Astrocyte (in vitro differentiated cells and primary cell): ENCODE measurements around the gene IQCE. TPM values are rescaled to one million over a fixed set of nuclear protein-coding genes. Genes with fewer than 3 reads are reported as not detected.

Experiments used
- DNase-seq: peaks from one replicate; pipeline ENCODE4 v3.0.0-alpha.2; 2010; ENCODE audit warnings: low read depth
- FAIRE-seq: peaks from 2 replicates; lab custom pipeline; 2011; peaks lifted over from hg19 to GRCh38; lab: Jason Lieb, UNC
- H2AFZ ChIP-seq: 2 replicates; pipeline ENCODE4 v1.6.0; 2012; ENCODE audit warnings: low read depth, low read length, inconsistent platforms
- H3K27ac ChIP-seq: 2 replicates; pipeline ENCODE4 v1.5.1; 2011; ENCODE audit warnings: low read depth, low read length, inconsistent platforms
- H3K27me3 ChIP-seq: 2 replicates; pipeline ENCODE4 v1.6.0; 2011; ENCODE audit warnings: low read length, inconsistent platforms; ENCODE audit not compliant: insufficient read depth
- H3K36me3 ChIP-seq: 2 replicates; pipeline ENCODE4 v1.5.1; 2011; ENCODE audit warnings: low read length, inconsistent platforms; ENCODE audit not compliant: insufficient read depth
- H3K4me1 ChIP-seq: 2 replicates; pipeline ENCODE4 v1.5.1; 2011; ENCODE audit warnings: low read length, inconsistent platforms; ENCODE audit not compliant: insufficient read depth
- H3K4me2 ChIP-seq: 2 replicates; pipeline ENCODE4 v1.6.0; 2012; ENCODE audit warnings: low read length, inconsistent platforms
- H3K4me3 ChIP-seq: 2 replicates; pipeline ENCODE4 v1.5.1; 2011; ENCODE audit warnings: low read depth, mild to moderate bottlenecking, low read length, inconsistent platforms; ENCODE audit not compliant: insufficient read depth
- H3K79me2 ChIP-seq: 2 replicates; pipeline ENCODE4 v1.6.0; 2012; ENCODE audit warnings: mild to moderate bottlenecking, low read length, inconsistent platforms; ENCODE audit not compliant: insufficient read depth
- H3K9ac ChIP-seq: 2 replicates; pipeline ENCODE4 v1.6.0; 2012; ENCODE audit warnings: mild to moderate bottlenecking, low read length, inconsistent platforms
- H3K9me3 ChIP-seq: 2 replicates; pipeline ENCODE4 v1.5.1; 2012; ENCODE audit warnings: low read depth, mild to moderate bottlenecking, low read length, inconsistent platforms; ENCODE audit not compliant: insufficient read depth
- H4K20me1 ChIP-seq: 2 replicates; pipeline ENCODE4 v1.6.0; 2012; ENCODE audit warnings: low read length, inconsistent platforms; ENCODE audit not compliant: insufficient read depth
- H3K27ac Mint-ChIP-seq: one replicate; pipeline ENCODE4 v1.8.0; 2021; ENCODE audit warnings: mild to moderate bottlenecking, mixed read lengths; ENCODE audit not compliant: unreplicated experiment
- H3K27me3 Mint-ChIP-seq: one replicate; pipeline ENCODE4 v1.8.0; 2021; ENCODE audit warnings: low read depth, mixed read lengths; ENCODE audit not compliant: unreplicated experiment
- H3K36me3 Mint-ChIP-seq: one replicate; pipeline ENCODE4 v1.8.0; 2021; ENCODE audit warnings: low read depth, mixed read lengths; ENCODE audit not compliant: unreplicated experiment
- H3K4me1 Mint-ChIP-seq: one replicate; pipeline ENCODE4 v1.8.0; 2021; ENCODE audit warnings: low read depth, mixed read lengths; ENCODE audit not compliant: unreplicated experiment
- H3K4me3 Mint-ChIP-seq: one replicate; pipeline ENCODE4 v1.8.0; 2021; ENCODE audit warnings: mild to moderate bottlenecking, moderate library complexity, mixed read lengths; ENCODE audit not compliant: unreplicated experiment
- H3K9me3 Mint-ChIP-seq: one replicate; pipeline ENCODE4 v1.8.0; 2021; ENCODE audit warnings: mild to moderate bottlenecking, mixed read lengths; ENCODE audit not compliant: unreplicated experiment
- CTCF ChIP-seq: IDR thresholded peaks from 2 replicates; pipeline ENCODE4 v1.5.1; 2011; ENCODE audit warnings: low read depth, mild to moderate bottlenecking, inconsistent platforms, low read length, moderate library complexity; ENCODE audit not compliant: insufficient read depth
- EZH2 ChIP-seq: IDR thresholded peaks from 2 replicates; pipeline ENCODE4 v1.6.1; 2012; ENCODE audit warnings: mild to moderate bottlenecking, low read length, inconsistent platforms; ENCODE audit not compliant: insufficient read depth
- total RNA-seq: library from RNA; stranded (reverse); gene quantifications from 2 replicates; pipeline ENCODE4 v1.2.1, GENCODE V29; 2021

The IQCE gene
- total RNA-seq, 1 donor from 2014 or later = 13.1 TPM

GRCh38 chr7:2602406-2603043, 43.7 kb downstream of the IQCE start:
- Mint-ChIP-seq H3K36me3 (peaks cover 22% of the 10 kb centered on the region), H3K4me1 (no peaks in the 10 kb centered on the region), H3K4me3 (no peak overlapping the region), H3K9me3 (no peaks in the 10 kb centered on the region), H3K27ac (no peak overlapping the region), H3K27me3 (peaks cover 3% of the 10 kb centered on the region)
- Histone ChIP-seq H3K27ac (no peak overlapping the region), H3K4me1 (no peaks in the 10 kb centered on the region), H3K4me2 (no peak overlapping the region), H3K9ac (no peak overlapping the region), H3K27me3 (no peaks in the 10 kb centered on the region), H3K9me3 (no peaks in the 10 kb centered on the region), H4K20me1 (no peaks in the 10 kb centered on the region), H3K4me3 (no peak overlapping the region), H3K36me3 (no peaks in the 10 kb centered on the region), H3K79me2 (no peaks in the 10 kb centered on the region), H2AFZ (no peak overlapping the region)
- FAIRE-seq (no peak), DNase-seq (no peak)
- TF ChIP-seq EZH2 (no peak), CTCF (no peak)

GRCh38 chr7:2603044-2603965, 44.5 kb downstream of the IQCE start:
- Histone ChIP-seq H4K20me1 (no peaks in the 10 kb centered on the region), H3K4me3 (no peak overlapping the region), H3K27ac (no peak overlapping the region), H3K9me3 (no peaks in the 10 kb centered on the region), H2AFZ (no peak overlapping the region), H3K27me3 (no peaks in the 10 kb centered on the region), H3K4me2 (no peak overlapping the region), H3K9ac (no peak overlapping the region), H3K4me1 (no peaks in the 10 kb centered on the region), H3K79me2 (no peaks in the 10 kb centered on the region), H3K36me3 (no peaks in the 10 kb centered on the region)
- Mint-ChIP-seq H3K27me3 (peaks cover 3% of the 10 kb centered on the region), H3K4me1 (peaks cover 4% of the 10 kb centered on the region), H3K4me3 (peak overlapping the region; percentile 27), H3K9me3 (no peaks in the 10 kb centered on the region), H3K27ac (no peak overlapping the region), H3K36me3 (peaks cover 20% of the 10 kb centered on the region)
- no peak for DNase-seq
- FAIRE-seq = no peak
- TF ChIP-seq CTCF = no peak
- TF ChIP-seq EZH2 = no peak
